Measurements from ENCODE around the gene P2RX5. TPM values are rescaled to one million over a fixed set of nuclear protein-coding genes. Genes with fewer than 3 reads are reported as not detected.
"Not testable (repeated sequence)": the region's sequence is repeated elsewhere in the genome, so short reads cannot be mapped to it uniquely, and the experiment has no call there.

P2RX5 gene
- total RNA-seq, result 10 to 100 TPM; 46.5 to 60.1 TPM

- H3K27me3 Mint-ChIP-seq (ENCODE audit: low read depth), result no peaks in the 10 kb centered on the region
- peaks cover 0 to 2% of the 10 kb centered on the region in 2 donors for H3K9me3 Mint-ChIP-seq
- peak within 1 kb of the TSS; percentile 50 for H3K27ac Mint-ChIP-seq
- H3K36me3 Mint-ChIP-seq (ENCODE audit: insufficient read depth in 2 of 2), result peaks cover 0 to 6% of the 10 kb centered on the region in 2 donors
- peak; percentile 68 to 71 for ATAC-seq (replicated peaks in 1 of 2)
- H3K4me3 Mint-ChIP-seq, result peak within 1 kb of the TSS; percentile 86 to 92
- peak; percentile 49 to 51 for DNase-seq
- H3K4me1 Mint-ChIP-seq (ENCODE audit: low read depth), result peaks cover 41% of the 10 kb centered on the region
These were observed at the start of gene P2RX5 for GRCh38 chr17:3695723-3696411. Gene P2RX5 (minus strand): TSS chr17:3696155. CDS start chr17:3696005, 150 bp downstream.

- peaks cover 7% of the 10 kb centered on the region for H3K27me3 Mint-ChIP-seq (ENCODE audit: low read depth)
- H3K4me1 Mint-ChIP-seq (ENCODE audit: low read depth), result peaks cover 22% of the 10 kb centered on the region
- no peak for DNase-seq
- no peaks in the 10 kb centered on the region for H3K36me3 Mint-ChIP-seq (ENCODE audit: insufficient read depth in 2 of 2)
- no peak for ATAC-seq (replicated peaks in 1 of 2)
- H3K9me3 Mint-ChIP-seq, result no peaks in the 10 kb centered on the region
- no peak overlapping the region for H3K4me3 Mint-ChIP-seq
- no peak overlapping the region for H3K27ac Mint-ChIP-seq
These were observed 49.1 kb upstream of the P2RX5 start for GRCh38 chr17:3745071-3745470.

GRCh38 chr17:3744014-3744413 lies 48.1 kb upstream of the P2RX5 start:
- DNase-seq (no peak), ATAC-seq (replicated peaks in 1 of 2) (no peak)
- no peak overlapping the region for H3K27ac Mint-ChIP-seq
- H3K36me3 Mint-ChIP-seq (ENCODE audit: insufficient read depth in 2 of 2), result no peaks in the 10 kb centered on the region
- H3K4me3 Mint-ChIP-seq, result no peak overlapping the region
- H3K9me3 Mint-ChIP-seq, result no peaks in the 10 kb centered on the region
- H3K4me1 Mint-ChIP-seq (ENCODE audit: low read depth), result peaks cover 26% of the 10 kb centered on the region
- peaks cover 16% of the 10 kb centered on the region for H3K27me3 Mint-ChIP-seq (ENCODE audit: low read depth)

GRCh38 chr17:3740611-3741073 lies 44.7 kb upstream of the P2RX5 start:
- Mint-ChIP-seq H3K4me3 (peak overlapping the region; percentile 68 to 80), H3K9me3 (no peaks in the 10 kb centered on the region), H3K36me3 (ENCODE audit: insufficient read depth in 2 of 2) (no peaks in the 10 kb centered on the region), H3K4me1 (ENCODE audit: low read depth) (peaks cover 41% of the 10 kb centered on the region), H3K27ac (peak overlapping the region; percentile 68), H3K27me3 (ENCODE audit: low read depth) (peaks cover 24% of the 10 kb centered on the region)
- DNase-seq (peak; percentile 35 to 36), ATAC-seq (replicated peaks in 1 of 2) (peak; percentile 20 to 43)

- Mint-ChIP-seq H3K9me3 (no peaks in the 10 kb centered on the region), H3K27me3 (ENCODE audit: low read depth) (peaks cover 24% of the 10 kb centered on the region), H3K4me1 (ENCODE audit: low read depth) (peaks cover 41% of the 10 kb centered on the region), H3K36me3 (ENCODE audit: insufficient read depth in 2 of 2) (no peaks in the 10 kb centered on the region), H3K4me3 (peak overlapping the region; percentile 61 to 74), H3K27ac (no peak overlapping the region)
- ATAC-seq (replicated peaks in 1 of 2) (no peak), DNase-seq (no peak)
These were observed 43.6 kb upstream of the P2RX5 start for GRCh38 chr17:3739422-3740124.

GRCh38 chr17:3738562-3739295 lies 42.8 kb upstream of the P2RX5 start:
- ATAC-seq (replicated peaks in 1 of 2) (peak; percentile 88 to 90), DNase-seq (peak; percentile 77 to 81)
- Mint-ChIP-seq H3K4me1 (ENCODE audit: low read depth) (peaks cover 41% of the 10 kb centered on the region), H3K4me3 (peak overlapping the region; percentile 6 to 74), H3K27ac (no peak overlapping the region), H3K36me3 (ENCODE audit: insufficient read depth in 2 of 2) (no peaks in the 10 kb centered on the region), H3K27me3 (ENCODE audit: low read depth) (peaks cover 24% of the 10 kb centered on the region), H3K9me3 (no peaks in the 10 kb centered on the region)

- Mint-ChIP-seq H3K4me1 (ENCODE audit: low read depth) (peaks cover 36% of the 10 kb centered on the region), H3K4me3 (no peak overlapping the region), H3K9me3 (no peaks in the 10 kb centered on the region), H3K27me3 (ENCODE audit: low read depth) (peaks cover 24% of the 10 kb centered on the region), H3K36me3 (ENCODE audit: insufficient read depth in 2 of 2) (no peaks in the 10 kb centered on the region), H3K27ac (no peak overlapping the region)
- ATAC-seq (replicated peaks in 1 of 2), result no peak
- no peak for DNase-seq
These were observed 39.6 kb upstream of the P2RX5 start for GRCh38 chr17:3735515-3735914.

- not testable (repeated sequence) for H3K27ac Mint-ChIP-seq; H3K36me3 Mint-ChIP-seq (ENCODE audit: insufficient read depth in 2 of 2)
- H3K27me3 Mint-ChIP-seq (ENCODE audit: low read depth), result peaks cover 24% of the 10 kb centered on the region
These were observed 38.9 kb upstream of the P2RX5 start for GRCh38 chr17:3734911-3735276.

GRCh38 chr17:3732210-3732621 lies 36.3 kb upstream of the P2RX5 start:
- DNase-seq (no peak), ATAC-seq (replicated peaks in 1 of 2) (no peak)
- Mint-ChIP-seq H3K27ac (no peak overlapping the region), H3K27me3 (ENCODE audit: low read depth) (peaks cover 9% of the 10 kb centered on the region), H3K9me3 (no peaks in the 10 kb centered on the region), H3K4me1 (ENCODE audit: low read depth) (peaks cover 8% of the 10 kb centered on the region), H3K36me3 (ENCODE audit: insufficient read depth in 2 of 2) (peaks cover 2 to 9% of the 10 kb centered on the region in 2 donors), H3K4me3 (no peak overlapping the region)

More at GRCh38 chr17:3734911-3735276, 38.9 kb upstream of the P2RX5 start:
- not testable (repeated sequence) for H3K4me3 Mint-ChIP-seq; H3K9me3 Mint-ChIP-seq; DNase-seq; ATAC-seq (replicated peaks in 1 of 2)
- peaks cover 30% of the 10 kb centered on the region for H3K4me1 Mint-ChIP-seq (ENCODE audit: low read depth)

GRCh38 chr17:3730881-3731429 lies 35.0 kb upstream of the P2RX5 start:
- peaks cover 15% of the 10 kb centered on the region for H3K4me1 Mint-ChIP-seq (ENCODE audit: low read depth)
- no peak overlapping the region for H3K27ac Mint-ChIP-seq
- no peak for ATAC-seq (replicated peaks in 1 of 2)
- no peak for DNase-seq
- peaks cover 6 to 16% of the 10 kb centered on the region in 2 donors for H3K36me3 Mint-ChIP-seq (ENCODE audit: insufficient read depth in 2 of 2)
- H3K27me3 Mint-ChIP-seq (ENCODE audit: low read depth), result no peaks in the 10 kb centered on the region
- H3K4me3 Mint-ChIP-seq, result no peak overlapping the region
- H3K9me3 Mint-ChIP-seq, result no peaks in the 10 kb centered on the region

GRCh38 chr17:3729881-3730280 lies 33.9 kb upstream of the P2RX5 start:
- Mint-ChIP-seq H3K27me3 (ENCODE audit: low read depth) (no peaks in the 10 kb centered on the region), H3K9me3 (no peaks in the 10 kb centered on the region), H3K27ac (no peak overlapping the region), H3K4me1 (ENCODE audit: low read depth) (peaks cover 26% of the 10 kb centered on the region), H3K36me3 (ENCODE audit: insufficient read depth in 2 of 2) (peaks cover 9 to 20% of the 10 kb centered on the region in 2 donors), H3K4me3 (no peak overlapping the region)
- no peak for DNase-seq
- no peak for ATAC-seq (replicated peaks in 1 of 2)

- ATAC-seq (replicated peaks in 1 of 2); H3K4me3 Mint-ChIP-seq; H3K27me3 Mint-ChIP-seq (ENCODE audit: low read depth); H3K9me3 Mint-ChIP-seq; H3K27ac Mint-ChIP-seq; DNase-seq: not testable (repeated sequence)
- Mint-ChIP-seq H3K36me3 (ENCODE audit: insufficient read depth in 2 of 2) (peaks cover 13 to 26% of the 10 kb centered on the region in 2 donors), H3K4me1 (ENCODE audit: low read depth) (peaks cover 33% of the 10 kb centered on the region)
These were observed 32.1 kb upstream of the P2RX5 start for GRCh38 chr17:3728099-3728498.

- no peaks in the 10 kb centered on the region for H3K27me3 Mint-ChIP-seq (ENCODE audit: low read depth)
- no peaks in the 10 kb centered on the region for H3K9me3 Mint-ChIP-seq
- no peak overlapping the region for H3K27ac Mint-ChIP-seq
- H3K4me3 Mint-ChIP-seq, result peak overlapping the region; percentile 28 to 42
- peaks cover 18 to 31% of the 10 kb centered on the region in 2 donors for H3K36me3 Mint-ChIP-seq (ENCODE audit: insufficient read depth in 2 of 2)
- no peak for DNase-seq
- peaks cover 42% of the 10 kb centered on the region for H3K4me1 Mint-ChIP-seq (ENCODE audit: low read depth)
- ATAC-seq (replicated peaks in 1 of 2), result no peak
These were observed 31.1 kb upstream of the P2RX5 start for GRCh38 chr17:3727041-3727440.
